ENCODE measurements around the gene TPPP3. TPM values are rescaled to one million over a fixed set of nuclear protein-coding genes. Genes with fewer than 3 reads are reported as not detected.
A peak's percentile ranks its signal among the peaks of the same experiment; 100 is the strongest.

Gene TPPP3
- polyA plus RNA-seq (2013, experiment 1 of 2): 0.80 TPM
- 1.3 TPM for polyA plus RNA-seq (2013, experiment 2 of 2)

GRCh38 chr16:67393111-67393787 lies at the start of gene TPPP3:
TPPP3 (minus strand) TSS chr16:67393498; CDS start chr16:67391111, 2,387 bp downstream.
- Histone ChIP-seq H3K9ac (ENCODE audit: low read depth, low read length) (no peak within 1 kb of the TSS), H3K27me3 (ENCODE audit: insufficient read depth, low read length) (peaks cover 48% of the 10 kb centered on the region), H3K4me1 (ENCODE audit: insufficient read depth, low read length) (peaks cover 18% of the 10 kb centered on the region), H3K27ac (ENCODE audit: low read depth, low read length) (no peak within 1 kb of the TSS), H3K4me3 (ENCODE audit: low read length) (peak within 1 kb of the TSS; percentile 41), H3K9me3 (ENCODE audit: insufficient read depth, low read depth, low read length) (no peaks in the 10 kb centered on the region), H3K36me3 (ENCODE audit: insufficient read depth, low read length) (no peaks in the 10 kb centered on the region)
- 5% methylated on average over 56 of the region's 56 CpGs for WGBS

DNA sequence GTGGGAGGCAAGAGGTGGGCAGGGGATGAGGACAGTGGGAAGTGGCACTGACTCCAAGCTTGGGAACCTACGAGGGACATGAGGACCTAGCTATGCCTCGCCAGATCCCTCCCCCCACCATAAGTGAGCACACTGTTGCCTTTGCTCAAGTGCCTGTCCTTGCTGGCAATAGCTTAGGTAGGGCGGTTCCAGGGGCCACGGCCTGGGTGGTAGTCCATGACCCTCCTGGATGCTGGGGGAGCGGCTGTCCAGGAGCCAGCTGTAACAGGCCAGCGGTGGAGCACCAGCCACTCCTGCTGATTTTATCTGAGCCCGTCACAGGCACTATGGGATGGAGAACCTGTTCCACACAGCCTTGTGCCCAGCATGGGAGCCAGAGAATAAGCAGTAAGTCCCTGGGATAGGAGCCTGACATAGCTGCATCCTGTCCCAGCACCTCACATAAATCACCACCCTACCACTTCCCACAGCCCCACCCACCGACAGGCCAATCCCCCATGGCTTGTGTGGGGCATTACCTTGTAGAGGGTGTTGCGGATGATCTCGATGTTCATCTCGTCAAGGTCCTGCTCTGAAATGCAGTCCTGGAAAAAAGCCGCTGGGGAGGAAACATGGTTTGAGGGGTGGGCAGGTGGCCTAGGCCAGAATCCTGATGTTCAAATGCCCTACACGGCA lies 49.4 kb upstream of the TPPP3 start:
- 94% methylated on average over 13 of the region's 13 CpGs for WGBS
- Histone ChIP-seq H3K4me1 (ENCODE audit: insufficient read depth, low read length) (no peaks in the 10 kb centered on the region), H3K27ac (ENCODE audit: low read depth, low read length) (no peak overlapping the region), H3K27me3 (ENCODE audit: insufficient read depth, low read length) (no peaks in the 10 kb centered on the region), H3K9me3 (ENCODE audit: insufficient read depth, low read depth, low read length) (no peaks in the 10 kb centered on the region), H3K36me3 (ENCODE audit: insufficient read depth, low read length) (peaks cover 11% of the 10 kb centered on the region), H3K4me3 (ENCODE audit: low read length) (no peak overlapping the region), H3K9ac (ENCODE audit: low read depth, low read length) (no peak overlapping the region)

GRCh38 chr16:67441907-67442306 lies 48.6 kb upstream of the TPPP3 start:
- Histone ChIP-seq H3K36me3 (ENCODE audit: insufficient read depth, low read length) (peaks cover 19% of the 10 kb centered on the region), H3K27ac (ENCODE audit: low read depth, low read length) (no peak overlapping the region), H3K4me1 (ENCODE audit: insufficient read depth, low read length) (no peaks in the 10 kb centered on the region), H3K4me3 (ENCODE audit: low read length) (no peak overlapping the region), H3K27me3 (ENCODE audit: insufficient read depth, low read length) (no peaks in the 10 kb centered on the region), H3K9ac (ENCODE audit: low read depth, low read length) (no peak overlapping the region), H3K9me3 (ENCODE audit: insufficient read depth, low read depth, low read length) (no peaks in the 10 kb centered on the region)
- WGBS: 87% methylated on average over 5 of the region's 5 CpGs

DNA sequence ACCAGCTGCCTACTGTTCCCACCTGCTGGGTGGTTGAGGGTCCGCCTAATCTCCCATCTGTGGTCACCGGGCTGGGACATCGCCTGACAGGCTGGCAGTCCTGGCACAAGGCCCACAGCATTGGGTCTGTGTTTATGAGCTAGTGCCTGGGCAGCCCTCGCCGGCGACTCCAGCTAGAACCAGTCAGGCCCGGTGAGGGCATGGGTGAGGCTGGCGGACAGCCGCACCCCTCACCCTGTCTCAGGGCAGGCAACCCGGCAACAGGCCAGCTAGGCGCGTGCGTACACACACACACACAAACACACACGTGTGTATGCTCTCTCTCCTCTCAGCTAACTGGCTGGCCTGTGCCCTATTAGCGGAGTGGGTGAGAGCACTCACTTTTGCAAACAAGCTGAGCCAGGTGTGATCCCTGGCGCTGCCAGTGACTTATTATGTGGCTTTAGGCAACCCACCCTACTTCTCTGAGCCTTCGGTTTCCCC lies 48.0 kb upstream of the TPPP3 start:
- Histone ChIP-seq H3K4me3 (ENCODE audit: low read length) (no peak overlapping the region), H3K27me3 (ENCODE audit: insufficient read depth, low read length) (no peaks in the 10 kb centered on the region), H3K27ac (ENCODE audit: low read depth, low read length) (no peak overlapping the region), H3K9me3 (ENCODE audit: insufficient read depth, low read depth, low read length) (no peaks in the 10 kb centered on the region), H3K36me3 (ENCODE audit: insufficient read depth, low read length) (peaks cover 20% of the 10 kb centered on the region), H3K4me1 (ENCODE audit: insufficient read depth, low read length) (no peaks in the 10 kb centered on the region), H3K9ac (ENCODE audit: low read depth, low read length) (no peak overlapping the region)
- WGBS: 93% methylated on average over 17 of the region's 17 CpGs

DNA sequence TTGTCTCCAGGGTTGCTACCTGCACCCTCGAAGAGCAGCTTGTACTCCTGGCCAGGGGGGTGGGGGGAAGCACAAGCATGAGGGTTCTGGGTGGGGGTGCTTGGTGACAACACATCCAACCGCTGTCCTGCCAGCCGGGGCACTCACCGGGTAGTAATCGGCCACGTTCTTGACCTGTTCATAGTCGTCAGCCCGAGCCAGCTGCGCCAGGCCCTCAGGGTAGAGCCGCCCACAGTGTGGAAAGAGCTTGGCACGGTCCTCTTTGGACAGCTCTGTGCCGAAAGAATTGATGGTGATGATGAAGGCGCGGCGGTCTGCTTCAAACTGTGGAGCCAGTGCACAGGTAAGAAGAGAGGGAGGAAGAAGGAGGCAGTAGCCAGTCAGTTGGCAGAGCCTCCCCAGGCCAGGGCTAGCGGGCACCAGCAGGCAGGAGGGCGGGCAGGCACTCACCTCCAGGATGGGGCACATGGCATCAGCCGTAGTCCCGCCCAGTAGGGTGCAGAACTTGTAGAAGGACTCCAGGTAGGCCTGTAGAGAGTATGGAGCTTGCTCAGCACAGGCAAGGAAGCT lies 45.6 kb upstream of the TPPP3 start:
- Histone ChIP-seq H3K27me3 (ENCODE audit: insufficient read depth, low read length) (no peaks in the 10 kb centered on the region), H3K36me3 (ENCODE audit: insufficient read depth, low read length) (peaks cover 20% of the 10 kb centered on the region), H3K4me1 (ENCODE audit: insufficient read depth, low read length) (peaks cover 5% of the 10 kb centered on the region; the same call in 1 of the 2 replicates), H3K9me3 (ENCODE audit: insufficient read depth, low read depth, low read length) (no peaks in the 10 kb centered on the region), H3K27ac (ENCODE audit: low read depth, low read length) (no peak overlapping the region), H3K9ac (ENCODE audit: low read depth, low read length) (no peak overlapping the region), H3K4me3 (ENCODE audit: low read length) (no peak overlapping the region)
- WGBS: 95% methylated on average over 19 of the region's 19 CpGs

- H3K4me1 ChIP-seq (ENCODE audit: insufficient read depth, low read length): peaks cover 5% of the 10 kb centered on the region; the same call in 1 of the 2 replicates
- H3K4me3 ChIP-seq (ENCODE audit: low read length): no peak overlapping the region
- H3K9ac ChIP-seq (ENCODE audit: low read depth, low read length): no peak overlapping the region
- 96% methylated on average over 20 of the region's 20 CpGs for WGBS
- no peaks in the 10 kb centered on the region for H3K9me3 ChIP-seq (ENCODE audit: insufficient read depth, low read depth, low read length)
- peaks cover 20% of the 10 kb centered on the region for H3K36me3 ChIP-seq (ENCODE audit: insufficient read depth, low read length)
- H3K27ac ChIP-seq (ENCODE audit: low read depth, low read length): no peak overlapping the region
- no peaks in the 10 kb centered on the region for H3K27me3 ChIP-seq (ENCODE audit: insufficient read depth, low read length)
Observed at GRCh38 chr16:67438098-67438791, 44.9 kb upstream of the TPPP3 start.

GRCh38 chr16:67437513-67437912 lies 44.2 kb upstream of the TPPP3 start:
- peaks cover 20% of the 10 kb centered on the region for H3K36me3 ChIP-seq (ENCODE audit: insufficient read depth, low read length)
- no peak overlapping the region for H3K27ac ChIP-seq (ENCODE audit: low read depth, low read length)
- no peaks in the 10 kb centered on the region for H3K9me3 ChIP-seq (ENCODE audit: insufficient read depth, low read depth, low read length)
- peaks cover 3% of the 10 kb centered on the region; the same call in 1 of the 2 replicates for H3K27me3 ChIP-seq (ENCODE audit: insufficient read depth, low read length)
- H3K4me3 ChIP-seq (ENCODE audit: low read length): no peak overlapping the region
- H3K4me1 ChIP-seq (ENCODE audit: insufficient read depth, low read length): peaks cover 11% of the 10 kb centered on the region
- H3K9ac ChIP-seq (ENCODE audit: low read depth, low read length): no peak overlapping the region
- 93% methylated on average over 4 of the region's 4 CpGs for WGBS

- WGBS: 96% methylated on average over 23 of the region's 23 CpGs
- peaks cover 5% of the 10 kb centered on the region; the same call in 1 of the 2 replicates for H3K27me3 ChIP-seq (ENCODE audit: insufficient read depth, low read length)
- no peak overlapping the region for H3K4me3 ChIP-seq (ENCODE audit: low read length)
- H3K9ac ChIP-seq (ENCODE audit: low read depth, low read length): no peak overlapping the region
- peaks cover 20% of the 10 kb centered on the region for H3K36me3 ChIP-seq (ENCODE audit: insufficient read depth, low read length)
- H3K9me3 ChIP-seq (ENCODE audit: insufficient read depth, low read depth, low read length): no peaks in the 10 kb centered on the region
- H3K4me1 ChIP-seq (ENCODE audit: insufficient read depth, low read length): peaks cover 17% of the 10 kb centered on the region
- H3K27ac ChIP-seq (ENCODE audit: low read depth, low read length): no peak overlapping the region
Observed at GRCh38 chr16:67436640-67437193, 43.4 kb upstream of the TPPP3 start.

DNA sequence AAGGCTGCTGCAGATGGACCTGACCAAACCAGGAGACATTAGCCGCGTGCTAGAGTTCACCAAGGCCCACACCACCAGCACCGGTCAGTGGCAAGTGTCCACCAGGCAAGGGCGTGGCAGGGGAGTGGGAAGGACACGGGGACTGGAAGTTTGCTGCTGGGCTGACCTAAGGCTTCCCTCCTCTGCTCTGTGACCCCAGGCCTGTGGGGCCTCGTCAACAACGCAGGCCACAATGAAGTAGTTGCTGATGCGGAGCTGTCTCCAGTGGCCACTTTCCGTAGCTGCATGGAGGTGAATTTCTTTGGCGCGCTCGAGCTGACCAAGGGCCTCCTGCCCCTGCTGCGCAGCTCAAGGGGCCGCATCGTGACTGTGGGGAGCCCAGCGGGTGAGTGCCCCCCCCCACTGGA lies 42.5 kb upstream of the TPPP3 start:
- peaks cover 19% of the 10 kb centered on the region for H3K4me1 ChIP-seq (ENCODE audit: insufficient read depth, low read length)
- no peak overlapping the region for H3K9ac ChIP-seq (ENCODE audit: low read depth, low read length)

DNA sequence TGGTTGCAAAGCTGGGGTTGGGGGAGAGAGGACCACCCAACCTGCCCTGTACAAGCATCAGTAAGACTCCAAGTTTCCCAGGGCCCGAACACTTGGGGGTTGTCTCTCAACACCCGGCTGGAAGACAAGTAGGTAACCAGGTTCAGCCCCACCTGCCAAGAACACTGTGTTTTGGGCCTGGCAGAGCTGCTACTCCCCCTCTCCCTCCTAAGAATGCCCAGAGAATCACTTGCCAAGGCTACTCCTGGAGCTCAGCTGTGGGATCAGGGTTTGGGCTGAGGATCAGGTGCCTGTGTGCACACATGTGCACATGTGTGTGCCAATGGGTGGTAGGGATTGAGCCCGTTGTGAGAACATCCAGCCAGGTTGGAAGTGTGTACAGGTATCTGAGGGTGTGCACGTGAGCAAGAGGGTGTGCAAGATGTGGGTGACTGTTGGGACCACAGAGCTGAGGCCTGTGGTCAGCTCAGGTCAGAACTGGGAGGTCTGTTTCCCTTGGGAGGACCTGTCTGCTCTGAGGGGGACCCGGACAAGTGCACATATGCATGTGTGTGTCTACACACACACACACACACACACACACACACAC lies 39.9 kb upstream of the TPPP3 start:
- Histone ChIP-seq H3K4me1 (ENCODE audit: insufficient read depth, low read length) (peaks cover 22% of the 10 kb centered on the region), H3K4me3 (ENCODE audit: low read length) (no peak overlapping the region), H3K36me3 (ENCODE audit: insufficient read depth, low read length) (peaks cover 12% of the 10 kb centered on the region), H3K27ac (ENCODE audit: low read depth, low read length) (no peak overlapping the region), H3K9ac (ENCODE audit: low read depth, low read length) (0 out of 2 replicates have a peak overlapping the region, but pooled peaks have one; percentile 59), H3K27me3 (ENCODE audit: insufficient read depth, low read length) (peaks cover 35% of the 10 kb centered on the region), H3K9me3 (ENCODE audit: insufficient read depth, low read depth, low read length) (no peaks in the 10 kb centered on the region)
- WGBS: 95% methylated on average over 5 of the region's 5 CpGs

More for the DNA sequence above, 42.5 kb upstream of the TPPP3 start:
- Histone ChIP-seq H3K27me3 (ENCODE audit: insufficient read depth, low read length) (peaks cover 10% of the 10 kb centered on the region; the same call in 1 of the 2 replicates), H3K36me3 (ENCODE audit: insufficient read depth, low read length) (peaks cover 20% of the 10 kb centered on the region), H3K27ac (ENCODE audit: low read depth, low read length) (no peak overlapping the region), H3K9me3 (ENCODE audit: insufficient read depth, low read depth, low read length) (no peaks in the 10 kb centered on the region), H3K4me3 (ENCODE audit: low read length) (no peak overlapping the region)
- 94% methylated on average over 16 of the region's 16 CpGs for WGBS

All from HUES64 (cell line).